Measurements from ENCODE around the gene CPZ.

Gene CPZ

GRCh38 chr4:8596891-8597290 is 4.3 kb downstream of the CPZ start:
- TF ChIP-seq FOXP2 (optimal IDR thresholded peaks at IDR 0.05; ENCODE audit: borderline replicate concordance, extremely low read depth, extremely low read length, insufficient read depth) (no peak), SIN3A (IDR thresholded peaks at IDR 0.05; ENCODE audit: borderline replicate concordance, insufficient read depth, low read length) (no peak)

GRCh38 chr4:8597319-8597718 is 4.8 kb downstream of the CPZ start:
- TF ChIP-seq TAF1 (IDR thresholded peaks at IDR 0.05; ENCODE audit: borderline replicate concordance, insufficient read depth, low read length) (no peak), POLR2AphosphoS5 (IDR thresholded peaks at IDR 0.05; ENCODE audit: low read depth, low read length) (no peak), FOXP2 (optimal IDR thresholded peaks at IDR 0.05; ENCODE audit: borderline replicate concordance, extremely low read depth, extremely low read length, insufficient read depth) (no peak), SIN3A (IDR thresholded peaks at IDR 0.05; ENCODE audit: borderline replicate concordance, insufficient read depth, low read length) (no peak), REST (IDR thresholded peaks at IDR 0.05; ENCODE audit: insufficient read depth in 1 of 2, low read depth in 2 of 2, low read length in 2 of 2) (no peak)

GRCh38 chr4:8597791-8598190 is 5.2 kb downstream of the CPZ start:
- TF ChIP-seq TAF1 (IDR thresholded peaks at IDR 0.05; ENCODE audit: borderline replicate concordance, insufficient read depth, low read length) = no peak

GRCh38 chr4:8598391-8599090 is 6.0 kb downstream of the CPZ start:
- TF ChIP-seq TAF1 (IDR thresholded peaks at IDR 0.05; ENCODE audit: borderline replicate concordance, insufficient read depth, low read length) (no peak), REST (IDR thresholded peaks at IDR 0.05; ENCODE audit: insufficient read depth in 1 of 2, low read depth in 2 of 2, low read length in 2 of 2) (no peak), POLR2AphosphoS5 (IDR thresholded peaks at IDR 0.05; ENCODE audit: low read depth, low read length) (no peak), FOXP2 (optimal IDR thresholded peaks at IDR 0.05; ENCODE audit: borderline replicate concordance, extremely low read depth, extremely low read length, insufficient read depth) (no peak), SIN3A (IDR thresholded peaks at IDR 0.05; ENCODE audit: borderline replicate concordance, insufficient read depth, low read length) (no peak)

GRCh38 chr4:8599091-8599460 is 6.5 kb downstream of the CPZ start:
- no peak for TF ChIP-seq TAF1 (IDR thresholded peaks at IDR 0.05; ENCODE audit: borderline replicate concordance, insufficient read depth, low read length)
- no peak for TF ChIP-seq SIN3A (IDR thresholded peaks at IDR 0.05; ENCODE audit: borderline replicate concordance, insufficient read depth, low read length)
- no peak for TF ChIP-seq REST (IDR thresholded peaks at IDR 0.05; ENCODE audit: insufficient read depth in 1 of 2, low read depth in 2 of 2, low read length in 2 of 2)
- TF ChIP-seq FOXP2 (optimal IDR thresholded peaks at IDR 0.05; ENCODE audit: borderline replicate concordance, extremely low read depth, extremely low read length, insufficient read depth) = no peak
- TF ChIP-seq POLR2AphosphoS5 (IDR thresholded peaks at IDR 0.05; ENCODE audit: low read depth, low read length) = no peak

GRCh38 chr4:8599657-8600056 is 7.1 kb downstream of the CPZ start:
- TF ChIP-seq FOXP2 (optimal IDR thresholded peaks at IDR 0.05; ENCODE audit: borderline replicate concordance, extremely low read depth, extremely low read length, insufficient read depth) (no peak), SIN3A (IDR thresholded peaks at IDR 0.05; ENCODE audit: borderline replicate concordance, insufficient read depth, low read length) (no peak), REST (IDR thresholded peaks at IDR 0.05; ENCODE audit: insufficient read depth in 1 of 2, low read depth in 2 of 2, low read length in 2 of 2) (no peak), POLR2AphosphoS5 (IDR thresholded peaks at IDR 0.05; ENCODE audit: low read depth, low read length) (no peak), TAF1 (IDR thresholded peaks at IDR 0.05; ENCODE audit: borderline replicate concordance, insufficient read depth, low read length) (no peak)

Measured in PFSK-1 (cell line).